Measurements from ENCODE around the gene HNRNPL.
"Not testable (repeated sequence)": the region's sequence is repeated elsewhere in the genome, so short reads cannot be mapped to it uniquely, and the experiment has no call there.

HNRNPL gene

DNA sequence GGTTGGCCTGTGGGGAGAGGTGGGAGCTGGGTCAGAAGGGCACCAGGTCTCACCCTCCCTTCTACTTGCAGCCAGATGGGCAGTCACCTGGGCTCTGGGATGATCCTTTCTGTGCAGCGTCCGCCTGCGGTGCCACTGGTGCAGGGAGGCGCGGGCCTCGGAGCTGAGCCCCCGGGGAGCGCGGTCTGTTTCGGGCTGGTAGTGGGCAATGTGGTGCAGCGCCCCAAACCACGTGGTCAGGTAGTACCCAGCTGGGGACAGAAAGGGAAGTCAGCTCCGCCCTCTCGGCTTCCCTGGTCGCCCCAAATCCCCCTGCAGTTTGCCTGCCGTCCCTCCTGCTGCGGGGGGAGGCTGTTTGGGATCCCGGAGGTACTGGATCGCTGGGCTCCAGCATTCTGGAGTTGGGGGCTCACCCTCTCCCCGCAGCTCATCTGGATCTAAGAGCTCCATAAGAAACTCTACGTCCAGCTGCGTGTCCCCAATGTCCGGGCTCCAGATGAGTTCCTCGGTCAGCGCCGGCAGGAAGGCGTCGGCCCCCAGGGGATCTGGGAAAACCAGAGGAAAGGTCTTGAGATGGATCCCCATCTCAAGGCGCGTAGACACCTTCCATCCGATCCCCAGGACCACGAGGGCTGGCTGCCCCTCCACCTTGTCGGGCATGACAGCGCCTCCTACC, 19.5 kb upstream of the HNRNPL start:
- peak; percentile 23 to 25 for DNase-seq

DNA sequence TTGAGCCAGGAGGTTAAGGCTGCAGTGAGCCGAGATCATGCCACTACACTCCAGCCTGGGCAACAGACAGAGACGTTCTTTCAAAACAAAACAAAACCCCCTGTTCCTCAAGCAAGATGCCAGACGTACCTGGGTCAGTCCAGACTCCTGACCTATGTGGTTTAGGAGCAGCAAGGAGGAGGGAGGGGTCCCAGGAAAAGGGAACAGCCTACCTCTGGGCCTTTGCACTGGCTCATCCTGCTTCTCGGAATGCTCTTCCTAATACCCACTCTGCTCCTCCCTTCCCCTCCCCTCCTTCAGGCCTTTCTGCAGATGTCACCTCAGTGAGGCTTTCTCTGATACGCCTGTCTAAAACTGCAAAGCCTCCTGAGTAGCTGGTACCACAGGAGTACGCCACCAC, 18.8 kb upstream of the HNRNPL start:
- no peak for DNase-seq

DNA sequence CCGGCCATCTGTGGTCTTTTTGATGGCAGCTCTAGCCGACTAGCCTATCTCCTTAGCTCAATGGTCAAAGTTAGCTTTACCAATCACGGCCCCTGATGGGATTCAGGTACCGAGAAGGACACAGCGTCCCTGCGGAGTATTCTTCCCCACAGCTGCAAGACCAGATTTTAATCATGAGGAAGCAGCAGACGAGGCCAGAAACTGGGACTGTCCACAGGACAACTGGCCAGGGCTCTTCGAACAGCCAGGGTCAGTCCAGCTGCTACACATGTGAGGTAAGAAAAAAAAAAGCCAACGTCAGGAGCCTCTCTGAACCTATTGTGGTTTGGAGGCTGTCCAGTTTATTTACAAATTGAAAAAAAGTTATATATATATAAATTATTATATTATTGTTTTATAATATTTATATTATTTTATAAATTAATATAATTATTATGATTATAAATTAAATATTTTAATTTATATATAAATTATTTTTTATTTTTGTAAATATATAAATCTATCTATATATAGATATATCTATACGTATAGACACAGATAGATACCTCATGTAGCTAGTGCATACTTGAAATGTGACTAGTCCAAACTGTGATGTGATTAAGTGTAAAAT, 17.5 kb upstream of the HNRNPL start:
- no peak for DNase-seq

DNA sequence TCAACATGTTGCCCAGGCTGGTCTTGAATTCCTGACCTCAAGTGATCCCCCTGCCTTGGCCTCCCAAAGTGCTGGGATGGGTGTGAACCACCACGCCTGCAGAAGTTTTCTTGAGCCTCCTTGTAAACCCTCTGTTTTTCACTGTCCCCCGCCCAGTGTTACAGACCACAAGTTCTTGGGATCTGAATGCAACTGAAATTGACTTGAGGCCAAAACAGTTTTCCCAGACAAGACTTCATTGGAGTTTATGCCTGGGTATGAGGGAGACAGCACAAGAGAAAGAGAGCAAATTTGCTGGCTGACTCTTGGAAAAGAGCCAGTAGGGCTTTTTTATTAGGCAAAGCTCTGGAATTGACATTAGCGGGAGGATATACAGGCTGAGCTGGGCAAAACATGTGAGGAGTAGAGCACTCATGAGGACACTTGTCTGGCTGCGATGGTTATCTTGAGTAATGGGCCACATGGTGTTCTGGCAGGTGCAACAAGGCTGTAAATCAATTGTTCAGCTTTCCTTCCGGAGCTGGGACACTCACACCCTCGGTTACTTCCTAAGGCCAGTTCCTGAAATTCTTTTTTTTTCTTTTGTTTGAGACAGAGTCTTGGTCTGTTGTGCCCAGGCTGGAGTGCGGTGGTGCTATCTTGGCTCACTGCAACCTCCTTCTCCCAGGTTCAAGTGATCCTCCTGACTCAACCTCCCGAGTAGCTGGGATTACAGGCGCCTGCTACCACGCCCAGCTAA, 12.7 kb upstream of the HNRNPL start:
- DNase-seq, result no peak

DNA sequence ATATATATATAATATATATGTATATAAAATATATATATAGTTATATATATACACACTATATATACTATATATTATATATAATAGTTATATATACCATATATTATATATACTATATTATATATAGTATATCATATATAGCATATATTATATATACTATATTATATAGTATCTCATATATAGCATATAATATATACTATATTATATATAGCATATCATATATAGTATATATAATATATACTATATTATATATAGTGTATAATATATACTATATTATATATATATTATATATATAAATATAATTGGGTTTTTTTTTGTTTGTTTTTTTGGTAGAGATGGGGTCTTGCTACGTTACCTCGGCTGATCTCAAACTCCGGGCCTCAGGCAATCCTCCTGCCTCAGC, 11.6 kb upstream of the HNRNPL start:
- DNase-seq, result no peak

DNA sequence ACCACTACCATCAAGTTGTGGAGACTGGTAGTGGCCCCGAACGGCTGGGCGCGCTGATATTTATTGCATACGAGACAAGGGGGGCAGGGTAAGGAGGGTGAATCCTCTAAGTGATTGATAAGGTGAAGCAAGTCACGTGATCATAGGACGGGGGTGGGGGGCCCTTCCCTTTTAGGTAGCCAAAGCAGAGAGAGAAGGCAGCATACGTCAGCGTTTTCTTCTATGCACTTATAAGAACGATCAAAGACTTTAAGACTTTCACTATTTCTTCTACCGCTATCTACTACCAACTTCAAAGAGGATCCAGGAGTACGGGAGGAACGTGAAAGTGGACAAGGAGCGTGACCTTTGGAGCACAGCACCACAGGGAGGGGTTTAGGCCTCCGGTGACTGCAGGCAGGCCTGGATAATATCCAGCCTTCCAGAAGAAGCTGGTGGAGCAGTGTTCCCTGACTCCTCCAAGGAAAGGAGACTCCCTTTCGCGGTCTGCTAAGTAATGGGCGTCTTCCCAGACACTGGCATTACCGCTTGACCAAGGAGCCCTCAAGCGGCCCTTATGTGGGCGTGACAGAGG, 9.9 kb upstream of the HNRNPL start:
- DNase-seq, result not testable (repeated sequence)

DNA sequence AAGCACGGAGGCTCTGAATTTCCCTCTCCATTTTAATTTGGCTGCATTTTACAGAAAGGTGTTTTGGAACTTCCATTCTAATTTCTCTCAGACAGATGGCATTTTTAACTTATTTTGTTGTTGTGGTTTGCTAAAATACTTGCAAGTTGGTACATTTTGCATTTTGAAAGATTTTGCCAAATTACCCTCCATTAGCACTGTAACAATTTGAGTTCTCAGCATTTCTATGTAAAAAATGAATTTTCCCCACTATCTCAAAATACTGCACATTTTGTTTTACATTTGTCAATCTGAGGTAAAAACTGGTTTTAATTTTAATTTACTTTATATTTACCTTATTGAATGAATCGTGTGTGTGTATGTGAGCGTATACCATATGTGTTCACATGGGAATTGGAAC, 7.0 kb upstream of the HNRNPL start:
- DNase-seq, result no peak

DNA sequence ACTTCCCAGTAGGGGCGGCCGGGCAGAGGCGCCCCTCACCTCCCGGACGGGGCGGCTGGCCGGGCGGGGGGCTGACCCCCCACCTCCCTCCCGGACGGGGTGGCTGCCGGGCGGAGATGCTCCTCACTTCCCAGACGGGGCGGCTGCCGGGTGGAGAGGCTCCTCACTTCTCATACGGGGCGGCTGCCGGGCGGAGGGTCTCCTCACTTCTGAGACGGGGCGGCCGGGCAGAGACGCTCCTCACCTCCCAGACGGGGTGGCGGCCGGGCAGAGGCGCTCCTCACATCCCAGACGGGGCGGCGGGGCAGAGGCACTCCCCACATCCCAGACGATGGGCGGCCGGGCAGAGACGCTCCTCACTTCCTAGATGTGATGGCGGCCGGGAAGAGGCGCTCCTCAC, 6.0 kb upstream of the HNRNPL start:
- not testable (repeated sequence) for DNase-seq

DNA sequence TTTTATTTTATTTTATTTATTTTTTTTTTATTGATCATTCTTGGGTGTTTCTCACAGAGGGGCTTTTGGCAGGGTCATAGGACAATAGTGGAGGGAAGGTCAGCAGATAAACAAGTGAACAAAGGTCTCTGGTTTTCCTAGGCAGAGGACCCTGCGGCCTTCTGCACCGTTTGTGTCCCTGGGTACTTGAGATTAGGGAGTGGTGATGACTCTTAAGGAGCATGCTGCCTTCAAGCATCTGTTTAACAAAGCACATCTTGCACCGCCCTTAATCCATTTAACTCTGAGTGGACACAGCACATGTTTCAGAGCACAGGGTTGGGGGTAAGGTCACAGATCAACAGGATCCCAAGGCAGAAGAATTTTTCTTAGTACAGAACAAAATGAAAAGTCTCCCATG, 5.2 kb upstream of the HNRNPL start:
- not testable (repeated sequence) for DNase-seq

DNA sequence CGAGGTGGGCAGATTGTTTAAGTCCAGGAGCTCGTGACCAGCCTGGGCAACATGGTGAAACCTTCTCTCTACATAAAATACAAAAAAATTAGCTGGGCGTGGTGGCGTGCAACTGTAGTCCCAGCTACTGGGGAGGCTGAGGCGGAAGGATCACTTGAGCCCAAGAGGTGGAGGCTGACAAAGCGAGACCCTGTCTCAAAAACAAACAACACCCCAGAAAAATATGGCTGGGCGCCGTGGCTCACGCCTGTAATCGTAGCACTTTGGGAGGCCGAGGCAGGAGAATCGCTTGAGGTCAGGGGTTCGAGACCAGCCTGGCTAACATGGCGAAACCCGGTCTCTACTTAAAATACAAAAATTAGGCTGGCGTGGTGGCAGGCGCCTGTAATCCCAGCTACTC, 3.4 kb upstream of the HNRNPL start:
- DNase-seq, result no peak

DNA sequence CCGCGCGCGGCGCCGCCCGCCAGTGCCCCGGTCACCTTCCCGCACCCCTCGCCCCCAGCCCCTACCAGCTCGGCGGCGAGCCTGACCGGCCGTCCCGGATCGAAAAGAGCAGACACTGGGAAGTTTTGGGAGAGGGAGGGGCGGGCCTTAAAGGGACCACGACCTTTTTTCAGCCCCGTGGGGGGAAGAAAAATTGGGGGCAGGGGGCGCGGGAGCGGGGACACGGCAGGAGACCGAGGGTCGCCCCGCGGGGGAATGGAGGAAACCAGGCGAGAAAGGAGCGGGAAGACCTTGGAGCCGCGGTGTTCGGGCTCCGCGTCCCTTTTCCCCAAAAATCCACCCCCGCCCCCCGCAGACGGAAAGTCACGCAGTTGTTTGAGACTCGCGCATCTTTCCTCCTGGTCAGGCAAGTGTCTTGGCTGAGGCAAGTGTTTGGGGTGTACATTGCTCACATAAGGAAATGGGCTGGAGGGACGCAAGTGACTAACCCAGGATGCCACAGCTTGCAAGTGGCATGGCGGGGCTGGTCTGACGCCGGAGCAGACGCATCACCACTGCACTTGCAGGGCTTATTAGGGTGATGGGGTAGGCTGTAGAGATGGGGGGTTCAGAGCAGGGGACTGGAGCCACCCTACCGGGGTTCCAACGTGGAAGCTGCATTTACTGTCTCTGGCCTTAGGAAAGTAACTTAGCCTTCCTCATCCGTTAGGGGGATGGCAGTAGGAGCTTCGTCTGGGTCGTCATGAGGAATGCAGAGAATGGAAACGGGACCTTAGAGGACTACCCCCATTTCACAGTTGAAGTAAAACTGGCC, 2.7 kb upstream of the HNRNPL start:
- DNase-seq, result peak in 1 of 2 experiments; percentile 61

DNA sequence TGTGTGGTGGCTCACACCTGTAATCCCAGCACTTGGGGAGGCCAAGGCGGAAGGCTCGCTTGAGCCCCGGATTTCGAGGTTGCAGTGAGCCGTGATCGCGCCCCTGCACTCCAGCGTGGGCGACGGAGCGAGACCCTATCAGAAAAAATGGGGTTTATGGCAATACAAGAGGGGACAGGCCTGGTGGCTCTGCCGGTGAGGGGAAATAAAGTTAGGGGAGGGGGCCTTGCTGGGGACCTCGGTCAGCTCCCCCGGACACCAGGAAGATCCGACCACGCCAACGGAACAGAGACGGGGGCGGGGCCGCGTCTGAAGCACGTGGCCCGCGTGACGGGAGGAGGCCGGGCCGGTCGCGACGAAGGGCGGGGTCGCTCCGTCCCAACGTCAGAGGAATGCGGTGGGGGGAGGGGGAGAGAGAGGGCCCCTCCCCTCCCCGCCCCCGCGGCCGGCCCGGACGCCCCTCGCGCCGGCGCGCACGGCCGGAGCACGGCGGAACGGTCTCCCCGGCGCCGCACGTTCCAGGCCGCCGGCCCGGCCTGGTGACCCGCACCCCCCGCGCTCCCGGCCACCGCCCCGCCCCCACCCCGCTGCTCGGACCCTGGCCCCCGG, 1.9 kb upstream of the HNRNPL start:
- peak; percentile 87 to 93 for DNase-seq

DNA sequence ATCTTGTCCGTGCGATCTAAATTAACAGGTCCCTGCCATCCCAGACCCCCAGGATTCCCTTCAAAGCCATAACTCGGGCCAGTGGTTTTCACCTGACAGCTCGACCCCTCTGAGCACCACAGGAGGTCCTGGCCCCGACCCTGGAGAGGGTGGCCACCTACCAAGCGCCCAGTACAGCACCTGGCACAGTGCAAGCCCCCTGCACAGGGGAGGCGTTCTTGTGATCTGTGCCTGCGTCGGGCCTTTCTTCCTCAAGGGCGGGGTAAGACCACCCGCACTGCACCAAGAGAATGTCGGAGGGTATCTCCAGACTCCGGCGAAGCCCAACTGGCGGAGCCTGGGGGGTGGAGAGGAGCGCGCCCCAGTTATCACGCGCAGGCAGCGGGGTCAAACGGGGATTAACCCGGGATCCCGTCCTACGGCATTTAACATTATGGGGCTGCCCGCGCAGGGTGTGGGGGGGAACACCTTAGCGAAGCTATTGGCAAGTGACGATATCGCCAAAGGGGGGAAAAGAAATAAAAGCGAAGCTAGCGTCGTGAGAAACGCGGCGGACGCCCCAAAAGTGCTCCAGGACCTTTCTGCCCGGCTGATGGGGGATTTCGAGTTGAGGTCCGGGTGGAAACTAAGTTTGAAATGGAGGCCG, 1.3 kb upstream of the HNRNPL start:
- peak in 1 of 2 experiments; percentile 38 for DNase-seq

DNA sequence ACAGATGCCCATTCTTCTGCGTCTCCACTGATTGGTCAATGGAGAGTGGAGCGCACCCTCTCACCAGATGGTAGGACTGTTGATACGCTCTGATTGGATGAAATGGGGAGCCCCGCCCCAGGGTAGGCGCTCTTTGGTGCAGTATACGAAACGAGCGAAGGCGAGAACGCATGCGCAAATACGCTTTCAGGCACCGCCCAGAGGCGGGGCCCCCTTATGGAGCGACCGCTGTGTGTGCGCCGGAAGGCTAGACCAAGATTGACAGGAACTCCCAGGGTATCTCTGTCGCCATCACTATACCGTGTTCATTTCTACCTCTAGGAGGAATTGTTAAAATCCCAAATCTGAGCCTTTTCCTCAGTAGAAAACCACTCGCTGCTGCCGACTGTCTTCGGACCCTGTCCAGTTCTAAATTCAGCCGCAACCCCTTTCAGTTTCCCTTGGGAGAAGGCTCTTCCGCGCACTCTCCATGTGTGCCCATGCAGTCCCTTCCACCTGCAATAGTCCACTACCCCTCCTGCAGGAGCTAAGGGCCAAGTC, 720 bp upstream of the HNRNPL start:
- peak; percentile 95 to 100 for DNase-seq

DNA sequence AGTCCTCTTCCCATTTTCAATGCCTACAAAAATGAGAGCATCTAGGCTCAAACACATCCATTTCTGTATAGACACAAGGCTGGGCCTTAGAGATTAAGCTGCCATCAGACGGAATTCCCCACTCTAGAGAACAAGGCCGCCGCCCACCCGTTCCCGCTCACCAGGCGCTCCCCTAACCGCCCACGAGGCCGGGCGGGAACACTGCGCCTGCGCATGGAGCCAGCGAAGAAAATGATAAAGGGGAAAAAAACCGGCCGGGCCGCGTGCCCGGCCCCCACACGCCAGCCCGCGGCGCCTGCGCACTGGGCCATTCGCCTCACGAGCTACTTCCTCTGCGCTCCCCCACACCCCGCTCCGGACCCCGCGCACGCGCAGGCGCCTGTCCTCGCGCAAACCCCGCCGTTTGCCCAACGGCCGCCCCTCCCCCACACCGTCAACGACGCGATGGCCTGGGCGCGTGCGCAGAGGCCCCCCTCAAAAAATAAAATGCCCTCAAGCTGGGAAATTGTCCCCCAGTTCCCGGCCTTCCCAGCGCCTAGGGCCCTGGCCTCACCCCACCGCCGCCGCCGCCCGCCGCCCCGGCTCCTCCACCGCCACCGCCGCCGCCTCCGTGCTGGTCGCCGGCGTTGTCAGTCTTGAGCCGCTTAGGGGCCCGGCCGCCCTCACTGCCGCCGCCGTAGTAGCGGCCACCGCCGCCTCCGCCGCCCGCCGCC, 483 bp downstream of the HNRNPL start:
- peak; percentile 99 to 100 for DNase-seq

DNA sequence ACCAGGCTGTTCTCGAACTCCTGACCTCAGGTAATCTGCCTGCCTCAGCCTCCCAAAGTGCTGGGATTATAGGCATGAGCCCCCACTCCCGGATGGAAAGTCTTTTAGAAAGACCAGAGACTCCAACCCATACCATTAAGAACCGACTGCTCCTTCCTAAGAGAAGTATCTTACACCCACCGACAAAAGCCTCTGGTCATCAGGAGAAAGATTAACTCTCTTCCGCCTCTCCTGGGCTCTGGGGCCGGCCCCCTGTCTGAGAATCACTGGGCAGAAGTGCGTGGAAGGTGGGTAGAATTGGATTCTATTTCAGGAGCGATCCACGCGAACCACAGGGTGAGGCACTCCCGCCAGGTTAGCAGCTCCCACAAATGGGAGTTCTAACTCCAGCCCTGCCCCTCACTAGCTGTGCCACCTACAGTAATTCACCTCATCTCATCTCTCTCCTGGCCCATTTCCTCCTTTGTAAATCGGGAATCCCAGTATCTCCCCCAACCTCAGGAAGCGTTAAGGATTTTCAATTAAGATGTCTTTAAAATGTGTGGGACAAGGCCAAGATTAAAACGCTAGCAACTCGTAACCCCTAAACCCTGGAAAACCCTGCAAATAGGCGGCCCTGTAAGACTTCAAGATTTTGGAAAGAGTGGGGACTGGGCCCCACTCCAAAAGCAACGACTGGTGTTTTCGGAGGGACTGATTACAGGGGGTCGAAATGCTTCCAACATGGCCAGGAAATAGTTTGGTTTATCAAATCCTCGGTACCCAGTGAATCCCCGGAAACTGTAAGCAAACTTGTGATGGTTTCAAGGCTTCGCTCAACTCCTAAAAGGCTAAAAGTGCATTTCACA, 1.3 kb downstream of the HNRNPL start:
- no peak for DNase-seq

DNA sequence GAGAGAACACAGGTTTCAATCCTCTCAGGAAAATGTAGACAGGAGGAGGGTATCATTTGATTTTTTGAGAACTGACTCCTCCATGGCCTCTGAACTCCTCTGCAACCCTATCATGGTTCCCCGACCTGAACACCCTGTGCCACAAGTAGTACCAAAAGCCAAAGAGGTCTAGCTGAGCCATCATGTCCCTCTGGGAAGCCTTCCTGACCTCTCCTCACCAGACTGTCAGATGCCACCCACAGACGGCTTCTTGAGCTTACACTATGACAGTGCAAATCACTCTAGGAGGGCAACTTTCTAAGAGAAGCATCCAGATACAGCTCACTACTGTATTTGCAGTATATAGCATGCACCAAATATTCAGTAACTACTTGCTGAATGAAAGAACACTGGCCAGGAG, 3.7 kb downstream of the HNRNPL start:
- no peak for DNase-seq

DNA sequence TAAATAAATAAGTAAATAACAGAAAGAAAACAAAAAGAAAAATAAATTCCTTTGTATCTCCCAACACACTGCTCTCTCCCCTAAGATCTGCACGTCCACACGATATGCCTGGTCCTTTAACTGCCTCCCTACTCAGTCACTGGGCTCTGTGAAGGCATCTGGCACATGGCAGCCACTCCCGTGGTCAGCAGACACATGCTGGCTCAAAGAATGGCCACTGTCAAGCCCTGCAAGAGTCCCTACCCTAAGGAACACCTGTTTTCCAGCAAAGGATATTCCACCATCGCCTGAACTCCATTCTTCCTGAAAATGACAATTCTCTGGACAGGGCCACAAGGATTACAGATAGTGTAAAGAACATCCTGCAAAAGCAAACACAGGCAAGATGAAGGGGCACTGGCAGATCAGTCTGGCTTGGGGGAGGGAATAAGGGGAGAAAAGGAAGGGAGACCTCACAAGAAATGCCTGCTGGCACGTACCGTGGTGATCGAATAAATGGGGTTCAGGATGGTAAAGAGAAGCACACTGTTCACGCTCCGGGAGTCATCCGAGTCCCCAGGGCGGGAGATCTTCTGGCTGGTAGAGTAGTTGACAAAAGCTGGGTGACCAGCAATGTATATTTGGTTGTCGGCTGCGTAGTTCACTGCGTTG, 4.3 kb downstream of the HNRNPL start:
- DNase-seq, result no peak

DNA sequence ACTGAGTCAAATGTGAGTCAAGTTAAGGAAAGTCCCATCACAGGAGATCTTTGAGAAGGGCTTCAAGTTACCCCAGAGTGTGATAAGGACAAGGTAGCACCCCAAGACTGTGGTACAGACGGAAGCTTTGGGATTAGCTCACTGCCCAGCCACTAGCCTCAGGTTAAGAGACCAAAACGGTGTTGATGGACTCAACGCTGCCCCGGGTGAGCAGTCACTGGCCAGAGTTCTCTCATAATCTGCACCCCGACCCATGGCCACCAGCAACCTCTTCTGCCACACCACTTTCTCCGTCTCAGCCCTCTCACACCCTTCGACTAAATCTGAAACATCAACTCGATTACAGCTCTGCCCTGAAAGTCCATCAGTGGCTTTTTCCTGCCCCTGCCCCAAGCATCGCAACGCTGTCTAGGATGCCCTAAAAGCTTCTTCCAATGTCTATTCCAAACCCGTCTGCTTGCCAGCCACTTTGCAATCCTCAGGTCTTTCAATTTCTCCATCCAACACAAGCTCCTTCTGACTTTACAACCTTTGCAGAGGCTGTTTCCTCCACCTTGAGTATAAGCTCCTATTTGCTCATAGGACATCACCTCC, 5.6 kb downstream of the HNRNPL start:
- no peak for DNase-seq

Measured in stimulated activated CD4-positive, alpha-beta T cell treated with anti-CD3 and anti-CD28 coated beads, Interleukin-4, amount 100 ng/mL, for 4 hours (primary cell).